H1 (cell line): ENCODE data around the gene NR3C1. TPM values are rescaled to one million over a fixed set of nuclear protein-coding genes. Genes with fewer than 3 reads are reported as not detected.

ENCODE experiments used
- CTCF ChIA-PET: fragments of 300-600 bp; sonication (Branson Sonifier 250); formaldehyde crosslinking; loops from one replicate; lab custom pipeline; 2021; ENCODE audit not compliant: partially characterized antibody; lab: Charles Lee
- POLR2A ChIA-PET: fragments of 300-600 bp; sonication (Branson Sonifier 250); formaldehyde crosslinking; loops from one replicate; lab custom pipeline; 2021; ENCODE audit warnings: inconsistent platforms; ENCODE audit not compliant: partially characterized antibody; lab: Charles Lee
- DNase-seq, 2 experiments: peaks; one replicate each; pipeline versions ENCODE4 v3.0.0 to v3.0.0-alpha.2; 2010 to 2022; ENCODE audit warnings: low spot score in 2 of 2, low read depth in 1 of 2, mixed read lengths in 1 of 2
- FAIRE-seq: peaks from 2 replicates; lab custom pipeline; 2011; peaks lifted over from hg19 to GRCh38; lab: Jason Lieb, UNC
- H2AFZ ChIP-seq: 2 replicates; pipeline ENCODE4 v1.8.1; 2012; ENCODE audit warnings: low read length, inconsistent platforms
- H2AK5ac ChIP-seq: 2 replicates; pipeline ENCODE4 v1.6.1; 2013; ENCODE audit warnings: low read depth, low read length
- H2BK120ac ChIP-seq: replicated peaks from 2 replicates; pipeline ENCODE3; 2013; ENCODE audit warnings: low read depth, low read length, inconsistent platforms
- H2BK12ac ChIP-seq: 2 replicates; pipeline ENCODE4 v1.6.1; 2013; ENCODE audit warnings: low read depth, low read length
- H2BK15ac ChIP-seq: 2 replicates; pipeline ENCODE4 v1.6.1; 2013; ENCODE audit warnings: low read length
- H2BK20ac ChIP-seq: 2 replicates; pipeline ENCODE4 v1.6.1; 2013; ENCODE audit warnings: low read length
- H2BK5ac ChIP-seq: 2 replicates; pipeline ENCODE4 v1.6.1; 2013; ENCODE audit warnings: low read depth, low read length
- H3K14ac ChIP-seq: 2 replicates; pipeline ENCODE4 v1.6.1; 2013; ENCODE audit warnings: inconsistent platforms; ENCODE audit not compliant: insufficient read length
- H3K18ac ChIP-seq: 2 replicates; pipeline ENCODE4 v1.6.1; 2013; ENCODE audit warnings: low read length; ENCODE audit errors: extremely low read depth
- H3K23ac ChIP-seq: 2 replicates; pipeline ENCODE4 v1.6.1; 2013; ENCODE audit warnings: inconsistent platforms; ENCODE audit not compliant: insufficient read length
- H3K23me2 ChIP-seq: 2 replicates; pipeline ENCODE4 v1.6.1; 2013; ENCODE audit warnings: low read depth, low read length
- H3K27ac ChIP-seq: 2 replicates; pipeline ENCODE4 v1.6.1; 2011; ENCODE audit warnings: low read depth, low read length, inconsistent platforms
- H3K27me3 ChIP-seq, 4 experiments: replicated peaks in 1 of 4; 1 replicate in 1 of 4; 2 replicates in 3 of 4; pipeline versions ENCODE4 v1.6.1 to v1.8.1; 2011 to 2013; ENCODE audit warnings: low read length in 3 of 4, mild to moderate bottlenecking in 3 of 4, inconsistent platforms in 2 of 4, mixed read lengths in 2 of 4, moderate library complexity in 1 of 4; ENCODE audit not compliant: control insufficient read depth in 3 of 4, insufficient read depth in 3 of 4; ENCODE audit errors: extremely low read depth in 1 of 4
- H3K36me3 ChIP-seq, 4 experiments: 2 replicates each; pipeline versions ENCODE4 v1.6.1 to v1.8.1; 2011 to 2013; ENCODE audit warnings: mild to moderate bottlenecking in 4 of 4, low read length in 3 of 4, moderate library complexity in 2 of 4, control low read depth in 1 of 4, inconsistent platforms in 1 of 4; ENCODE audit not compliant: insufficient read depth in 4 of 4, control insufficient read depth in 2 of 4
- H3K4ac ChIP-seq: replicated peaks from 2 replicates; pipeline ENCODE3; 2013; ENCODE audit warnings: low read length, low read depth, mixed read lengths, inconsistent platforms; ENCODE audit not compliant: insufficient read length
- H3K4me1 ChIP-seq, 4 experiments: replicated peaks in 1 of 4; 1 replicate in 1 of 4; 2 replicates in 3 of 4; pipeline versions ENCODE4 v1.6.1 to v1.8.1; 2011 to 2013; ENCODE audit warnings: low read length in 3 of 4, inconsistent platforms in 2 of 4, mixed read lengths in 1 of 4; ENCODE audit not compliant: insufficient read depth in 4 of 4, control insufficient read depth in 3 of 4
- H3K4me2 ChIP-seq, 2 experiments: 2 replicates each; pipeline versions ENCODE4 v1.6.1 to v1.8.1; 2011 to 2013; ENCODE audit warnings: low read depth in 2 of 2, low read length in 2 of 2, control low read depth in 1 of 2, inconsistent platforms in 1 of 2, mild to moderate bottlenecking in 1 of 2; ENCODE audit not compliant: insufficient read depth in 1 of 2
- H3K4me3 ChIP-seq, 4 experiments: fragments of 200-600, 300-600 bp in 1 of 4; sonication (generic), shearing (Covaris generic), sonication (Bioruptor Twin) in 1 of 4; 2 replicates each; pipeline versions ENCODE4 v1.5.1 to v1.8.1; 2011 to 2016; ENCODE audit warnings: low read length in 4 of 4, low read depth in 3 of 4, control low read depth in 2 of 4, inconsistent platforms in 2 of 4, mild to moderate bottlenecking in 2 of 4, mixed read lengths in 1 of 4, moderate library complexity in 1 of 4; ENCODE audit not compliant: insufficient read depth in 2 of 4; ENCODE audit errors: extremely low read depth in 1 of 4
- H3K56ac ChIP-seq: replicated peaks from 2 replicates; pipeline ENCODE3; 2013; ENCODE audit warnings: low read depth, mild to moderate bottlenecking, mixed read lengths, low read length, inconsistent platforms; ENCODE audit not compliant: insufficient read length
- H3K79me1 ChIP-seq: 2 replicates; pipeline ENCODE4 v1.6.1; 2013; ENCODE audit warnings: low read depth, low read length, control low read depth
- H3K79me2 ChIP-seq, 2 experiments: 2 replicates each; pipeline versions ENCODE4 v1.6.1 to v1.8.1; 2012 to 2013; ENCODE audit warnings: low read length in 2 of 2, mild to moderate bottlenecking in 2 of 2, inconsistent platforms in 1 of 2; ENCODE audit not compliant: insufficient read depth in 2 of 2, control insufficient read depth in 1 of 2
- H3K9ac ChIP-seq, 4 experiments: replicated peaks in 1 of 4; 1 replicate in 1 of 4; 2 replicates in 3 of 4; pipeline versions ENCODE4 v1.6.1 to v1.8.1; 2011 to 2013; ENCODE audit warnings: low read depth in 3 of 4, low read length in 3 of 4, control low read depth in 2 of 4, mild to moderate bottlenecking in 2 of 4, moderate library complexity in 2 of 4, inconsistent platforms in 1 of 4; ENCODE audit errors: extremely low read depth in 1 of 4
- H3K9me3 ChIP-seq, 2 experiments: 2 replicates each; pipeline versions ENCODE4 v1.6.1 to v1.8.1; 2012 to 2013; ENCODE audit warnings: mild to moderate bottlenecking in 2 of 2, moderate library complexity in 2 of 2, control low read depth in 1 of 2, inconsistent platforms in 1 of 2, low read depth in 1 of 2, low read length in 1 of 2, mixed read lengths in 1 of 2; ENCODE audit not compliant: insufficient read depth in 2 of 2
- H4K20me1 ChIP-seq, 2 experiments: replicated peaks in 1 of 2; 2 replicates each; pipeline versions ENCODE3 to v1.8.1; 2011 to 2013; ENCODE audit warnings: inconsistent platforms in 2 of 2, low read length in 2 of 2, mild to moderate bottlenecking in 1 of 2; ENCODE audit not compliant: insufficient read depth in 2 of 2, control insufficient read depth in 1 of 2
- H4K5ac ChIP-seq: 2 replicates; pipeline ENCODE4 v1.6.1; 2013; ENCODE audit warnings: low read length, low read depth, mixed read lengths, inconsistent platforms; ENCODE audit not compliant: insufficient read length
- H4K8ac ChIP-seq: 2 replicates; pipeline ENCODE4 v1.8.0; 2013; ENCODE audit warnings: mild to moderate bottlenecking, moderate library complexity, low read length, inconsistent platforms; ENCODE audit not compliant: insufficient read depth; ENCODE audit errors: extremely low read depth
- H4K91ac ChIP-seq: replicated peaks from 2 replicates; pipeline ENCODE3; 2013; ENCODE audit warnings: low read length, mixed read lengths, inconsistent platforms; ENCODE audit not compliant: insufficient read length
- ASH2L ChIP-seq: fragments of 200-600, 300-600 bp; sonication (generic); IDR thresholded peaks from one replicate; pipeline ENCODE4 v1.7.1; 2017; ENCODE audit warnings: low read length
- CBX8 ChIP-seq: fragments of 300-800, 300-1000 bp; sonication (generic); IDR thresholded peaks from 2 replicates; pipeline ENCODE4 v1.7.1; 2016; ENCODE audit warnings: low read depth, low read length, borderline replicate concordance
- CHD1 ChIP-seq: IDR thresholded peaks from 2 replicates; pipeline ENCODE4 v1.6.1; 2012; ENCODE audit warnings: low read depth, low read length, improper control_type of control experiment
- CTBP2 ChIP-seq: IDR thresholded peaks from 2 replicates; pipeline ENCODE4 v1.7.0; 2011; ENCODE audit warnings: borderline replicate concordance, mild to moderate bottlenecking, moderate library complexity, mixed read lengths, low read length; ENCODE audit not compliant: insufficient read depth, insufficient read length
- KDM4A ChIP-seq: IDR thresholded peaks from one replicate; pipeline ENCODE4 v1.7.1; 2012; ENCODE audit warnings: low read depth, mild to moderate bottlenecking, moderate library complexity, low read length, inconsistent platforms; ENCODE audit not compliant: severe bottlenecking
- NRF1 ChIP-seq: IDR thresholded peaks from 2 replicates; pipeline ENCODE4 v1.6.1; 2011; ENCODE audit warnings: mild to moderate bottlenecking, low read depth, low read length, improper control_type of control experiment
- POLR2A ChIP-seq, 2 experiments: IDR thresholded peaks; 1 replicate in 1 of 2; 2 replicates in 1 of 2; pipeline ENCODE4 v1.6.1; 2011; ENCODE audit warnings: low read depth in 2 of 2, low read length in 2 of 2, mild to moderate bottlenecking in 2 of 2; ENCODE audit errors: control extremely low read depth in 1 of 2
- RBBP5 ChIP-seq: IDR thresholded peaks from 2 replicates; pipeline ENCODE4 v1.7.1; 2012; ENCODE audit warnings: low read depth, mild to moderate bottlenecking, inconsistent platforms, low read length, moderate library complexity, borderline replicate concordance
- SIX5 ChIP-seq: IDR thresholded peaks from 2 replicates; pipeline ENCODE4 v1.6.1; 2011; ENCODE audit warnings: mild to moderate bottlenecking, low read depth, low read length
- SUZ12 ChIP-seq: fragments of 200-600 bp; sonication (generic); IDR thresholded peaks from 2 replicates; pipeline ENCODE4 v1.6.1; 2012; ENCODE audit warnings: mild to moderate bottlenecking, inconsistent platforms, low read length, moderate library complexity, mixed read lengths
- TCF12 ChIP-seq: IDR thresholded peaks from 2 replicates; pipeline ENCODE4 v1.6.1; 2011; ENCODE audit warnings: low read depth, mild to moderate bottlenecking, low read length
- YY1 ChIP-seq: IDR thresholded peaks from 2 replicates; pipeline ENCODE4 v1.6.1; 2011; ENCODE audit warnings: low read depth, mild to moderate bottlenecking, low read length
- WGBS, 2 experiments: shearing (Covaris generic) in 1 of 2; methylation state at CpG; one replicate each; pipeline versions ENCODE4 v1.1.6 to v1.1.7; 2013 to 2015; ENCODE audit warnings: low lambda C conversion rate in 2 of 2, mixed read lengths in 2 of 2, inconsistent platforms in 1 of 2, low coverage in 1 of 2, missing lambda C conversion rate in 1 of 2; ENCODE audit not compliant: insufficient replicate concordance in 2 of 2, insufficient coverage in 1 of 2, insufficient read length in 1 of 2; ENCODE audit errors: extremely low coverage in 1 of 2, missing lambda C conversion rate in 1 of 2; 5-methylcytosine and 5-hydroxymethylcytosine counted together
- polyA plus RNA-seq, 7 experiments: library from polyadenylated mRNA; depleted of rRNA in 3 of 7; stranded (reverse) in 5 of 7; unstranded in 2 of 7; fragments of >200 nt in 5 of 7; fragments of 200-250 nt in 2 of 7; gene quantifications; 1 replicate in 5 of 7; 2 replicates in 1 of 7; 4 replicates in 1 of 7; pipeline versions ENCODE4 v1.2.1 to v1.2.3, GENCODE V29; 2011 to 2013; ENCODE audit warnings: missing spikeins in 2 of 7, mixed read lengths in 2 of 7
- total RNA-seq: library from RNA; stranded (reverse); fragmentation: NEBNext Ultra II Directional; extraction: Animal tissue kit (Norgen Biotek cat#: 25700); gene quantifications from 2 replicates; pipeline ENCODE4 v1.2.1, GENCODE V29; 2021

The NR3C1 gene
- total and polyA plus RNA-seq, 2 of the 8 experiments (the other 6 are each of a cell fraction or from before 2014, with no cell fraction given): 1.7 to 5.4 TPM

- Histone ChIP-seq H3K79me2 (no peaks in the 10 kb centered on the region), H2AFZ (no peak overlapping the region), H4K20me1 (no peaks in the 10 kb centered on the region), H3K4me3 (no peak overlapping the region), H3K4me2 (no peak overlapping the region), H2BK20ac (no peak overlapping the region), H3K9ac (no peak overlapping the region), H2BK15ac (no peak overlapping the region), H2BK12ac (no peak overlapping the region), H3K14ac (no peak overlapping the region), H4K5ac (no peak overlapping the region), H2BK120ac (no peak overlapping the region), H2AK5ac (no peak overlapping the region), H3K23ac (no peak overlapping the region), H3K36me3 (no peaks in the 10 kb centered on the region), H3K79me1 (no peaks in the 10 kb centered on the region), H4K91ac (no peak overlapping the region), H3K18ac (no peak overlapping the region), H3K9me3 (no peaks in the 10 kb centered on the region), H3K56ac (no peak overlapping the region), H2BK5ac (no peak overlapping the region), H3K27me3 (no peaks in the 10 kb centered on the region), H3K23me2 (no peaks in the 10 kb centered on the region), H4K8ac (no peak overlapping the region), H3K4ac (no peak overlapping the region), H3K4me1 (peaks cover 0 to 7% (median 3%) of the 10 kb centered on the region in 4 experiments; a peak in 4 of 7 replicates), H3K27ac (no peak overlapping the region)
- POLR2A ChIA-PET: interaction anchor here (1.2 kb wide), 1 partner anchor 10 kb away, joined by 3 read pairs; no protein-coding TSS in a partner anchor
- 96% methylated on average over 8 of the region's 8 CpGs; no CpG with 5 or more reads in 1 of the 2 experiments for WGBS, 2 experiments
- TF ChIP-seq TCF12 (no peak), ASH2L (no peak), KDM4A (no peak), SIX5 (no peak), RBBP5 (no peak), CTBP2 (no peak), CBX8 (no peak), CHD1 (no peak), SUZ12 (no peak), NRF1 (no peak), YY1 (no peak), POLR2A (IDR thresholded peaks at IDR 0.05; ENCODE audit: control extremely low read depth in 1 of 2, low read depth in 2 of 2, low read length in 2 of 2) (no peak)
- FAIRE-seq (no peak), DNase-seq (no peak)
- CTCF ChIA-PET: interaction anchor here (0.9 to 2.1 kb wide), 4 partner anchors 10 to 251 kb away, joined by 3 to 8 read pairs (median 4); no protein-coding TSS in a partner anchor
Measured at GRCh38 chr5:143228597-143229293, 174.7 kb downstream of the NR3C1 start.
